ENCODE measurements around the gene CBY3.

The CBY3 gene

GRCh38 chr5:179680780-179681401, at the start of gene CBY3:
Gene CBY3, minus strand, starts transcription at chr5:179681034. Its CDS starts 116 bp downstream, at chr5:179680918.
- no peaks in the 10 kb centered on the region for H3K36me3 ChIP-seq (ENCODE audit: control insufficient read depth in 1 of 2, insufficient read depth in 2 of 2, low read length in 2 of 2)
- no peak within 1 kb of the TSS for H3K9ac ChIP-seq (ENCODE audit: low read depth in 1 of 2, low read length in 2 of 2)
- H3K27ac ChIP-seq (ENCODE audit: low read depth, low read length), result no peak within 1 kb of the TSS
- H3K27me3 ChIP-seq (ENCODE audit: control insufficient read depth in 1 of 2, insufficient read depth in 2 of 2, low read length in 2 of 2), result no peaks in the 10 kb centered on the region
- no peak within 1 kb of the TSS for H3K4me3 ChIP-seq (ENCODE audit: low read depth in 1 of 2, low read length in 2 of 2)
- no peaks in the 10 kb centered on the region for H3K9me3 ChIP-seq (ENCODE audit: control insufficient read depth in 1 of 2, low read length in 2 of 2)
- peaks cover 17 to 23% of the 10 kb centered on the region in 2 donors for H3K4me1 ChIP-seq (ENCODE audit: control insufficient read depth in 1 of 2, insufficient read depth in 2 of 2, low read length in 2 of 2)

DNA sequence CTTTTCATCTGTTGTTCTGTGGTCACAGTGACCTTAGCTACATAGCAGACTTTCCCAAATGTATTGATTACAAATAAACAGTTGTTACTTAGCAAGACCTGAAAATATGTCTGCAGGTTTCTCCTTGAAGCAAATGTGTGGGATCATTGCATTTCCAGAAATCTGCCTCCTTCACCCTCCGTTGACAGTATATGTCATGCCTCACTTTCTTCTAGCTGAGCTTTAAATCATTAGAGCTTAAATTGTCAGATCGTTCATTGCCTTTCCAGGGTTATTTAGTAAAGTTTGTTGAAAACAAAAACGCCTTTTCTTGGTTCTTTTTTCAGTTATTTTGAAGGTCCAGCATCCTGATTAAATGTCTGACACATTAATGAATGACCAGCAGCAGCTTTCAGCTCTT, 49.5 kb upstream of the CBY3 start:
- no peak overlapping the region for H3K9ac ChIP-seq (ENCODE audit: low read depth in 1 of 2, low read length in 2 of 2)
- peaks cover 42 to 52% of the 10 kb centered on the region in 2 donors for H3K36me3 ChIP-seq (ENCODE audit: control insufficient read depth in 1 of 2, insufficient read depth in 2 of 2, low read length in 2 of 2)
- H3K27ac ChIP-seq (ENCODE audit: low read depth, low read length), result no peak overlapping the region
- H3K4me3 ChIP-seq (ENCODE audit: low read depth in 1 of 2, low read length in 2 of 2), result no peak overlapping the region
- H3K4me1 ChIP-seq (ENCODE audit: control insufficient read depth in 1 of 2, insufficient read depth in 2 of 2, low read length in 2 of 2), result peaks cover 12 to 20% of the 10 kb centered on the region in 2 donors
- H3K9me3 ChIP-seq (ENCODE audit: control insufficient read depth in 1 of 2, low read length in 2 of 2), result no peaks in the 10 kb centered on the region
- no peaks in the 10 kb centered on the region for H3K27me3 ChIP-seq (ENCODE audit: control insufficient read depth in 1 of 2, insufficient read depth in 2 of 2, low read length in 2 of 2)

- Histone ChIP-seq H3K9me3 (ENCODE audit: control insufficient read depth in 1 of 2, low read length in 2 of 2) (no peaks in the 10 kb centered on the region), H3K27ac (ENCODE audit: low read depth, low read length) (no peak overlapping the region), H3K4me1 (ENCODE audit: control insufficient read depth in 1 of 2, insufficient read depth in 2 of 2, low read length in 2 of 2) (peaks cover 10 to 19% of the 10 kb centered on the region in 2 donors), H3K9ac (ENCODE audit: low read depth in 1 of 2, low read length in 2 of 2) (no peak overlapping the region), H3K27me3 (ENCODE audit: control insufficient read depth in 1 of 2, insufficient read depth in 2 of 2, low read length in 2 of 2) (no peaks in the 10 kb centered on the region), H3K4me3 (ENCODE audit: low read depth in 1 of 2, low read length in 2 of 2) (no peak overlapping the region), H3K36me3 (ENCODE audit: control insufficient read depth in 1 of 2, insufficient read depth in 2 of 2, low read length in 2 of 2) (peaks cover 43 to 56% of the 10 kb centered on the region in 2 donors)
Measured at GRCh38 chr5:179729727-179730126, 48.9 kb upstream of the CBY3 start.

GRCh38 chr5:179729303-179729702, 48.5 kb upstream of the CBY3 start:
- Histone ChIP-seq H3K27me3 (ENCODE audit: control insufficient read depth in 1 of 2, insufficient read depth in 2 of 2, low read length in 2 of 2) (no peaks in the 10 kb centered on the region), H3K4me3 (ENCODE audit: low read depth in 1 of 2, low read length in 2 of 2) (no peak overlapping the region), H3K9me3 (ENCODE audit: control insufficient read depth in 1 of 2, low read length in 2 of 2) (no peaks in the 10 kb centered on the region), H3K4me1 (ENCODE audit: control insufficient read depth in 1 of 2, insufficient read depth in 2 of 2, low read length in 2 of 2) (peaks cover 6 to 15% of the 10 kb centered on the region in 2 donors), H3K36me3 (ENCODE audit: control insufficient read depth in 1 of 2, insufficient read depth in 2 of 2, low read length in 2 of 2) (peaks cover 47 to 61% of the 10 kb centered on the region in 2 donors), H3K27ac (ENCODE audit: low read depth, low read length) (no peak overlapping the region), H3K9ac (ENCODE audit: low read depth in 1 of 2, low read length in 2 of 2) (no peak overlapping the region)

DNA sequence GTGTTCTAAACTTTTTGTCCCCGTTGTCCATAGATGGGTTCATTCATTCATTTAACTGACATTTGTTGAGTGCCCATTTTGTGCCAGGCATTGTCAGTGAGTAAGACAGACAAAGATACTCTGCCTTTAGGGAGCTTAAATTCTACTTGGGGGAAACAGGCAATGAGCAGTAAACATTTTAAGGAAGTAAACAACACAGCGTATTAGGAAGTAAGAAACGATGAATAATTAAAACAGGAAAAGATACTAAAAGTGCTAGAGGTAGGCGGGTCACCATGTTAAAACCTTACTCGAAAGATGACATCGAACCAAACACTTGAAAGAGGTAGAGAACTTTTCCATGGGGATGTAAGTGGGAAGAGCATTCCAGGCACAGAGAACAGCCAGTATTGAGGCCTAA, 46.3 kb upstream of the CBY3 start:
- peaks cover 66 to 83% of the 10 kb centered on the region in 2 donors for H3K36me3 ChIP-seq (ENCODE audit: control insufficient read depth in 1 of 2, insufficient read depth in 2 of 2, low read length in 2 of 2)
- H3K9me3 ChIP-seq (ENCODE audit: control insufficient read depth in 1 of 2, low read length in 2 of 2), result no peaks in the 10 kb centered on the region
- H3K4me3 ChIP-seq (ENCODE audit: low read depth in 1 of 2, low read length in 2 of 2), result no peak overlapping the region
- no peak overlapping the region for H3K9ac ChIP-seq (ENCODE audit: low read depth in 1 of 2, low read length in 2 of 2)
- H3K27ac ChIP-seq (ENCODE audit: low read depth, low read length), result no peak overlapping the region
- H3K27me3 ChIP-seq (ENCODE audit: control insufficient read depth in 1 of 2, insufficient read depth in 2 of 2, low read length in 2 of 2), result no peaks in the 10 kb centered on the region
- H3K4me1 ChIP-seq (ENCODE audit: control insufficient read depth in 1 of 2, insufficient read depth in 2 of 2, low read length in 2 of 2), result peaks cover 0 to 7% of the 10 kb centered on the region in 2 donors

DNA sequence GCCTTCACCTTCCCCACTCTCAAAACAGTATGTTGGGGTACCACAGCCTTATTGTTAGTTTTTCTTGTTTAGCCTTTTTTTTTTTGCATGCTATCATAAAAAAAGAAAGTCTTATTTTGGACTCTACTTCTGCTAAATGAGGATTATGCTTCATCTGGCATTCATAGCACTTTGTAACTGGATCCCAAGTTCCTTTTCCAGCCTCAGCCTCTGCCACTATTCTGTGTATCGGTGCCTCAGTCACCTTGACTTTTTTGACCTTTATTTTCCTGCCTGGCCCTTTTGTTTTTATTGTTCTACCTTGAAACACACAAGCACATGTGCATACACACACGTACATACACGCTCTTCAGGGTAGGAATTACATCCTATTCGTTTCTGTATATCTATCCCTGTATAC, 43.3 kb upstream of the CBY3 start:
- Histone ChIP-seq H3K27ac (ENCODE audit: low read depth, low read length) (no peak overlapping the region), H3K9me3 (ENCODE audit: control insufficient read depth in 1 of 2, low read length in 2 of 2) (no peaks in the 10 kb centered on the region), H3K36me3 (ENCODE audit: control insufficient read depth in 1 of 2, insufficient read depth in 2 of 2, low read length in 2 of 2) (peaks cover 61 to 92% of the 10 kb centered on the region in 2 donors), H3K4me3 (ENCODE audit: low read depth in 1 of 2, low read length in 2 of 2) (no peak overlapping the region), H3K9ac (ENCODE audit: low read depth in 1 of 2, low read length in 2 of 2) (no peak overlapping the region), H3K4me1 (ENCODE audit: control insufficient read depth in 1 of 2, insufficient read depth in 2 of 2, low read length in 2 of 2) (no peaks in the 10 kb centered on the region), H3K27me3 (ENCODE audit: control insufficient read depth in 1 of 2, insufficient read depth in 2 of 2, low read length in 2 of 2) (no peaks in the 10 kb centered on the region)

- H3K27ac ChIP-seq (ENCODE audit: low read depth, low read length), result no peak overlapping the region
- peaks cover 52 to 92% of the 10 kb centered on the region in 2 donors for H3K36me3 ChIP-seq (ENCODE audit: control insufficient read depth in 1 of 2, insufficient read depth in 2 of 2, low read length in 2 of 2)
- H3K4me1 ChIP-seq (ENCODE audit: control insufficient read depth in 1 of 2, insufficient read depth in 2 of 2, low read length in 2 of 2), result no peaks in the 10 kb centered on the region
- no peak overlapping the region for H3K9ac ChIP-seq (ENCODE audit: low read depth in 1 of 2, low read length in 2 of 2)
- H3K9me3 ChIP-seq (ENCODE audit: control insufficient read depth in 1 of 2, low read length in 2 of 2), result no peaks in the 10 kb centered on the region
- H3K27me3 ChIP-seq (ENCODE audit: control insufficient read depth in 1 of 2, insufficient read depth in 2 of 2, low read length in 2 of 2), result no peaks in the 10 kb centered on the region
- H3K4me3 ChIP-seq (ENCODE audit: low read depth in 1 of 2, low read length in 2 of 2), result no peak overlapping the region
Measured at GRCh38 chr5:179720222-179720621, 39.4 kb upstream of the CBY3 start.

- no peaks in the 10 kb centered on the region for H3K4me1 ChIP-seq (ENCODE audit: control insufficient read depth in 1 of 2, insufficient read depth in 2 of 2, low read length in 2 of 2)
- no peaks in the 10 kb centered on the region for H3K9me3 ChIP-seq (ENCODE audit: control insufficient read depth in 1 of 2, low read length in 2 of 2)
- no peak overlapping the region for H3K4me3 ChIP-seq (ENCODE audit: low read depth in 1 of 2, low read length in 2 of 2)
- no peaks in the 10 kb centered on the region for H3K27me3 ChIP-seq (ENCODE audit: control insufficient read depth in 1 of 2, insufficient read depth in 2 of 2, low read length in 2 of 2)
- H3K9ac ChIP-seq (ENCODE audit: low read depth in 1 of 2, low read length in 2 of 2), result no peak overlapping the region
- H3K36me3 ChIP-seq (ENCODE audit: control insufficient read depth in 1 of 2, insufficient read depth in 2 of 2, low read length in 2 of 2), result peaks cover 35 to 77% of the 10 kb centered on the region in 2 donors
- H3K27ac ChIP-seq (ENCODE audit: low read depth, low read length), result no peak overlapping the region
Measured at GRCh38 chr5:179716286-179716685, 35.5 kb upstream of the CBY3 start.

DNA sequence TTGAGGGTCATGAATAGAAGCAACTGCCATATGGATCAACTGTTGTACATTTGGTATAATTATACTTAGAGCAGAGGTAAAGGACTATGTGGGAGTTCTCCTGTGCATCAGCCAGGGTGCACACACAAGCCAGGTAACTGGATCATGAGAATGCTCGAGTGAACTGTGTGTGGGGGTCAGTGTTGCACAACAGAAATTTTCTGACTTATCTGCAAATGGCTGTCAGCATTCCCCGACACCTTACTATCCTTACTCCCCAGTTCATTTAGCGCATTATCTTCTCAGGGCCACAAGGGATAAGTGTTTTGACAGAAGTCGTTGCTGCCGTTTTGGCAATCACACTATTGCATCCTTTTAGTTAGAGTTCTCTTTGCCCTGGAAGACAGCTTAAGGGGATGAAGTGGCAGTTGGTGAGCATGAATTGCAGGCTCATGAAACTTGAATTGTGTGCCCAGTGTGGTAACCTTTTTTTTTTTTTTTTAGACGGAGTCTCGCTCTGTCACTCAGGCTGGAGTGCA, 19.6 kb upstream of the CBY3 start:
- Histone ChIP-seq H3K36me3 (ENCODE audit: control insufficient read depth in 1 of 2, insufficient read depth in 2 of 2, low read length in 2 of 2) (peaks cover 0 to 15% of the 10 kb centered on the region in 2 donors), H3K27me3 (ENCODE audit: control insufficient read depth in 1 of 2, insufficient read depth in 2 of 2, low read length in 2 of 2) (no peaks in the 10 kb centered on the region), H3K27ac (ENCODE audit: low read depth, low read length) (no peak overlapping the region), H3K9me3 (ENCODE audit: control insufficient read depth in 1 of 2, low read length in 2 of 2) (no peaks in the 10 kb centered on the region), H3K9ac (ENCODE audit: low read depth in 1 of 2, low read length in 2 of 2) (peak overlapping the region; percentile 63 to 99), H3K4me3 (ENCODE audit: low read depth in 1 of 2, low read length in 2 of 2) (peak overlapping the region; percentile 89 to 97), H3K4me1 (ENCODE audit: control insufficient read depth in 1 of 2, insufficient read depth in 2 of 2, low read length in 2 of 2) (peaks cover 15 to 21% of the 10 kb centered on the region in 2 donors)

- H3K9ac ChIP-seq (ENCODE audit: low read depth in 1 of 2, low read length in 2 of 2), result peak overlapping the region; percentile 90 to 99
- peak overlapping the region; percentile 96 for H3K27ac ChIP-seq (ENCODE audit: low read depth, low read length)
- no peaks in the 10 kb centered on the region for H3K9me3 ChIP-seq (ENCODE audit: control insufficient read depth in 1 of 2, low read length in 2 of 2)
- peaks cover 0 to 11% of the 10 kb centered on the region in 2 donors for H3K36me3 ChIP-seq (ENCODE audit: control insufficient read depth in 1 of 2, insufficient read depth in 2 of 2, low read length in 2 of 2)
- no peaks in the 10 kb centered on the region for H3K27me3 ChIP-seq (ENCODE audit: control insufficient read depth in 1 of 2, insufficient read depth in 2 of 2, low read length in 2 of 2)
- peaks cover 15 to 19% of the 10 kb centered on the region in 2 donors for H3K4me1 ChIP-seq (ENCODE audit: control insufficient read depth in 1 of 2, insufficient read depth in 2 of 2, low read length in 2 of 2)
- peak overlapping the region; percentile 89 to 97 for H3K4me3 ChIP-seq (ENCODE audit: low read depth in 1 of 2, low read length in 2 of 2)
Measured at GRCh38 chr5:179699616-179700237, 18.9 kb upstream of the CBY3 start.
